Stomach (tissue), 9 donors: ENCODE measurements around the gene C11orf71. TPM values are rescaled to one million over a fixed set of nuclear protein-coding genes. Genes with fewer than 3 reads are reported as not detected.

Experiments
- DNase-seq, 2 donors: peaks; one replicate each; pipeline versions ENCODE4 v3.0.0 to v3.0.0-alpha.2; 2013 to 2019
- H3K27ac ChIP-seq, 5 donors: fragments of 200-600 bp in 4 of 5; sonication (generic) in 4 of 5; one replicate each; pipeline ENCODE4 v1.5.1; 2013 to 2019; ENCODE audit warnings: mild to moderate bottlenecking in 1 of 5, moderate library complexity in 1 of 5
- H3K27me3 ChIP-seq, 3 donors: fragments of 200-600 bp; sonication (generic); one replicate each; pipeline ENCODE4 v1.5.1; 2017 to 2019; ENCODE audit warnings: mixed run types in 1 of 3
- H3K36me3 ChIP-seq, 4 donors: fragments of 200-600 bp; sonication (generic); 1 replicate in 3 of 4; 2 replicates in 1 of 4; pipeline ENCODE4 v1.5.1; 2016 to 2019
- H3K4me1 ChIP-seq, 4 donors: fragments of 200-600 bp; sonication (generic); one replicate each; pipeline ENCODE4 v1.5.1; 2016 to 2019
- H3K4me3 ChIP-seq, 4 donors: fragments of 200-600 bp; sonication (generic) in 3 of 4; one replicate each; pipeline ENCODE4 v1.5.1; 2016 to 2019; ENCODE audit warnings: mild to moderate bottlenecking in 1 of 4
- H3K9me3 ChIP-seq, 4 donors: fragments of 200-600 bp; sonication (generic); one replicate each; pipeline ENCODE4 v1.5.1; 2016 to 2019
- CTCF ChIP-seq, 7 experiments: fragments of 450-650 bp in 4 of 7; fragments of 200-600 bp in 3 of 7; sonication (generic) in 3 of 7; IDR thresholded peaks; one replicate each; pipeline ENCODE4 v1.5.1; 2016 to 2019; ENCODE audit warnings: antibody characterized with exemption in 7 of 7, control low read depth in 2 of 7, mild to moderate bottlenecking in 1 of 7
- EP300 ChIP-seq: sonication (generic); formaldehyde crosslinking; IDR thresholded peaks from one replicate; pipeline ENCODE4 v1.6.1; 2017; ENCODE audit warnings: antibody characterized with exemption
- POLR2A ChIP-seq, 4 donors: fragments of 450-650 bp; IDR thresholded peaks; one replicate each; pipeline ENCODE4 v1.6.1; 2016; ENCODE audit warnings: antibody characterized with exemption in 4 of 4, control low read depth in 2 of 4, mild to moderate bottlenecking in 1 of 4, moderate library complexity in 1 of 4
- POLR2AphosphoS5 ChIP-seq, 3 donors: sonication (generic); formaldehyde crosslinking; IDR thresholded peaks; one replicate each; pipeline ENCODE4 v1.6.1; 2016; ENCODE audit warnings: antibody characterized with exemption in 3 of 3
- WGBS, 5 donors: extraction: QIAGEN DNeasy Blood & Tissue Kit in 3 of 5; methylation state at CpG; one replicate each; pipeline versions ENCODE4 v1.1.5 to v1.1.7; 2013 to 2018; 5-methylcytosine and 5-hydroxymethylcytosine counted together
- intact Hi-C: fragments of 100-400 bp; cut with DNase I; formaldehyde crosslinking; loops from one replicate; pipeline ENCODE4 v1.15.1; 2023; ENCODE audit warnings: low total_unique reads
- polyA plus RNA-seq, 3 donors: library from polyadenylated mRNA; stranded (reverse); fragments of 200-250 nt; gene quantifications; one replicate each; pipeline ENCODE4 v1.2.3, GENCODE V29; 2013
- total RNA-seq, 5 donors: library from RNA; depleted of rRNA; stranded (reverse); fragments of >200 nt; gene quantifications; one replicate each; pipeline versions ENCODE4 v1.1.0 to v1.2.3, GENCODE V29; 2014 to 2016
- donor health status: healthy with polysubstance abuse.
- donor health status: Bipolar disorder and iron deficiency.
- donor health status: healthy.

Gene C11orf71
- total and polyA plus RNA-seq, 8 donors: 0.58 to 10.1 (median 7.5) TPM

GRCh38 chr11:114386545-114386944 is 13.8 kb downstream of the C11orf71 start:
- TF ChIP-seq POLR2A (IDR thresholded peaks at IDR 0.05) (no peak), EP300 (no peak), POLR2AphosphoS5 (IDR thresholded peaks at IDR 0.05) (no peak), CTCF (IDR thresholded peaks at IDR 0.05) (no peak)
- H3K36me3 ChIP-seq: no peaks in the 10 kb centered on the region
- H3K27me3 ChIP-seq: peaks cover 0 to 4% (median 0%) of the 10 kb centered on the region in 3 donors
- no peak for DNase-seq
- H3K9me3 ChIP-seq: no peaks in the 10 kb centered on the region
- no peaks in the 10 kb centered on the region for H3K4me1 ChIP-seq
- intact Hi-C loops: no loop called here
- 83 to 94% (median 88%) methylated on average over 1 of the region's 1 CpG for WGBS, 5 donors
- H3K4me3 ChIP-seq: no peak overlapping the region
- no peak overlapping the region for H3K27ac ChIP-seq

DNA sequence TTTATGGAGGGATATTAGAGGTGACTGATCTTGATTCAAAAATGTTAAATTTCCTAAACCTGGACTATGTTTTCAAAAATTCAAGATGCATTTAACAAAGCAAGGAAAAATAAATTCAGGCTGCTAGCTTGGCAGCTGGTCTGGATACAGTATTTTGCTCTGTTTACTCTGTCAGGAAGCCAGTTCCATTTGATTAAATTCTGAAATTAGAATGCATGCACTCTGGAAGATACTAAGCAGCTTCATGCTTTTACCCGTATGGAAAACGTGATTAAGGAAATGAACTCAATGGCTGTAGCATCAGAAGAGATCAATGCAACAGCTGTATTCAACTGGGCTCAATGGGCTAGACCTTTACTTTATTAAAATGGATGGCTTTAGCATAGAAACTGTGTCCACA is 14.2 kb downstream of the C11orf71 start:
- intact Hi-C loops: no loop called here
- Histone ChIP-seq H3K36me3 (no peaks in the 10 kb centered on the region), H3K9me3 (no peaks in the 10 kb centered on the region), H3K27me3 (peaks cover 0 to 4% (median 0%) of the 10 kb centered on the region in 3 donors), H3K4me1 (no peaks in the 10 kb centered on the region), H3K27ac (no peak overlapping the region), H3K4me3 (no peak overlapping the region)
- peak in 1 of 2 donors; percentile 17 for DNase-seq
- TF ChIP-seq EP300 (no peak), CTCF (IDR thresholded peaks at IDR 0.05) (no peak), POLR2A (IDR thresholded peaks at IDR 0.05) (no peak), POLR2AphosphoS5 (IDR thresholded peaks at IDR 0.05) (no peak)
- 18 to 51% (median 21%) methylated on average over 2 of the region's 2 CpGs for WGBS, 5 donors

DNA sequence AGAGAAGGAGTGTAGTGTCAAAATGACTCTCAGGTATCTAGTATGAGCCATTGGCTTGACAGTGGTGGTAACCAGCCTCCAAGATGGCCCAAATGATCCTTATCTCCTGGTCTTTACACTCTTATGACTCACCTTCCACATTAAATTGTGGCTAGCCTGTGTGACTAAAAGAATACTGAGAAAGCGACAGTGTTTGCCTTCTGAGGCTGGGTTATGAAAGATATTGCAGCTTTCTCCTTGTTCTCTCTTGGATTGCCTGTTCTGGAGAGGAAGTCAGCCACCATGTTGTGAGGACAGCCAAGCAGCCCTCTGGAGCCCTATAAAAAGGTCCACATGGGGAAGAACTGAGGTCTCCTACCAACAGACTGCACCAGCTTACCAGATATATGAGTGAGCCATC is 15.8 kb downstream of the C11orf71 start:
- Histone ChIP-seq H3K9me3 (no peaks in the 10 kb centered on the region), H3K4me1 (no peaks in the 10 kb centered on the region), H3K27me3 (peaks cover 0 to 5% (median 0%) of the 10 kb centered on the region in 3 donors), H3K36me3 (no peaks in the 10 kb centered on the region), H3K27ac (no peak overlapping the region), H3K4me3 (no peak overlapping the region)
- DNase-seq: no peak
- intact Hi-C loops: no loop called here
- TF ChIP-seq POLR2AphosphoS5 (IDR thresholded peaks at IDR 0.05) (no peak), CTCF (IDR thresholded peaks at IDR 0.05) (no peak)
- WGBS, 5 donors: 82 to 96% (median 95%) methylated on average over 1 of the region's 1 CpG

- intact Hi-C loops: no loop called here
- Histone ChIP-seq H3K4me1 (no peaks in the 10 kb centered on the region), H3K27me3 (peaks cover 0 to 9% (median 0%) of the 10 kb centered on the region in 3 donors), H3K36me3 (no peaks in the 10 kb centered on the region), H3K9me3 (no peaks in the 10 kb centered on the region), H3K27ac (no peak overlapping the region), H3K4me3 (no peak overlapping the region)
- no peak for DNase-seq
- no peak for TF ChIP-seq POLR2A (IDR thresholded peaks at IDR 0.05)
- WGBS, 5 donors: 63 to 95% (median 81%) methylated on average over 3 of the region's 3 CpGs
Measured at GRCh38 chr11:114382509-114382908, 17.8 kb downstream of the C11orf71 start.

DNA sequence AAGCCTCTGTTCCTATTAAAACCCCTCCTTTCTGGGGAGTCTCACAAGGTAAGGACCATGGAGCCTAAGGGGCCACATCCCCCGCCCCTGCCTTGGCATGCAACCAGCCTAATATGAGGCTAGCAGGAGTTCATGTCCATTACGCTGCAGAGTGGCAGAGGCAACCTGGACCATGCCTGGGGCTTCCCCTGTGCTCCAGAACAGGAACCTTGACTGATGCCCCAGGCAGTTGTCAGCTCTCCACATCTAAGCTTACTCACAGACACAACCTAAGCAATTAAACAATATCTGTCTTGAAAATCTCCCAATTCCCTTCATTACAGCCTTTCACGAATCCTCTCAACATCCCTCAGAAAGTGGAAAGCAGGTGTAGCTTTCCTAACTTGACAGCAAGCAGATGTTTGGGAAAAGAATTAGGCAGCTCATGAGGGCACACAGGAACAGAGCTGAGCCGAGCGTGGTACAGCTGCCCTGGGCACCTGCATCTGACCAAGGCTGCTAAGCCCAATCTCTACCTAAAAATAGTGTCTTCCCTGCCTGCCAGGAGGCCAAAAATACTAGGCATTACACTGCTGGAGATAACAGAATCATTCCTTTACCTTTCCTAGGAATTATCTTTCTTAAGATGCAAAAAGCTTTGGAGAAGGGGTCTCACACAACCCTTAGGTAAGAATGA is 20.8 kb downstream of the C11orf71 start:
- H3K4me1 ChIP-seq: no peaks in the 10 kb centered on the region
- no peak overlapping the region for H3K4me3 ChIP-seq
- H3K27ac ChIP-seq: no peak overlapping the region
- peaks cover 0 to 9% (median 0%) of the 10 kb centered on the region in 3 donors for H3K27me3 ChIP-seq
- WGBS, 5 donors: 75 to 86% (median 85%) methylated on average over 5 of the region's 5 CpGs
- H3K36me3 ChIP-seq: no peaks in the 10 kb centered on the region
- H3K9me3 ChIP-seq: no peaks in the 10 kb centered on the region
- intact Hi-C loops: no loop called here
- TF ChIP-seq POLR2AphosphoS5 (IDR thresholded peaks at IDR 0.05): no peak
- TF ChIP-seq CTCF (IDR thresholded peaks at IDR 0.05): no peak
- no peak for TF ChIP-seq POLR2A (IDR thresholded peaks at IDR 0.05)
- TF ChIP-seq EP300: no peak
- DNase-seq: no peak
